NCI-H187 (cell line): Measurements from ENCODE around the gene OR6B2.
"Not testable (repeated sequence)": the region's sequence is repeated elsewhere in the genome, so short reads cannot be mapped to it uniquely, and the experiment has no call there.

Experiments used
- DNase-seq, 2 experiments: peaks; one replicate each; lab custom pipeline; 2025; lab: John Stamatoyannopoulos, UW

OR6B2 gene

DNA sequence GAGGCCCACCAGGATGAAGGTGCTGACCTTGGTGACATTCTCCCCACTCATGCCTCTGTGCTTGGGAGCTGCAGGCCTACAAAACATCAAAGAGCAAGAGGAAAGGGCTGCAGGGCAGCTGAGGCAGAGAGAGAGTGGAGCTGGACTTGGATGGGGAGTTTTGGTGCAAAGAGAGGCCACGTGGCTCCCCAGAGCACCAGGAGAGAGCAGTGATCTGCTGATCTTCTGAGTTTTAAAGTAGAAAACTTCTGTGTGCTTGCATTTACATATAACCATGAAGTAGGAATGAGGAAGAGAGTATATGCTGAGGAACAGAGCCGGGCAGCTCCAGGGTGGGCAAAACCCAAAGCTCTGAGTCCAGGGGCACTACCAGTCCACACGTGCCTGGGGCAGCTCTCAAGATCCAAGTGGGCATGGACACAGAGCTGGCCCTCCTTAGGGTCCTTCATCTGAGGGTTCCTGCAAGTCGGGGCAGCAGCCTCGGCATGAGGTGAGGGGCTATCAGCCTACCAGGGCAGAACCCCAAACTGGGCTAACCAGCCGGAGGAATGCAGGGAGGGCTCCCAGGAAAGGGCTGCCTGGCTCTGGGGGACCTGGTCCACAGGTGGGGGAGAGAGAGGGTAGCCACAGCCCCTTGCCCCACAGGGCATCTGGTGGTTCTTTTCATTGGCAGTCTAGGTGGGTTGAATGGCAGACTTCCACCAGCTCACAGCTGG is at the start of gene OR6B2:
Gene OR6B2 (minus strand): TSS at position 51 of the 716 bp plus-strand sequence. CDS start 0 bp downstream, at position 51.
- DNase-seq, result no peak

DNA sequence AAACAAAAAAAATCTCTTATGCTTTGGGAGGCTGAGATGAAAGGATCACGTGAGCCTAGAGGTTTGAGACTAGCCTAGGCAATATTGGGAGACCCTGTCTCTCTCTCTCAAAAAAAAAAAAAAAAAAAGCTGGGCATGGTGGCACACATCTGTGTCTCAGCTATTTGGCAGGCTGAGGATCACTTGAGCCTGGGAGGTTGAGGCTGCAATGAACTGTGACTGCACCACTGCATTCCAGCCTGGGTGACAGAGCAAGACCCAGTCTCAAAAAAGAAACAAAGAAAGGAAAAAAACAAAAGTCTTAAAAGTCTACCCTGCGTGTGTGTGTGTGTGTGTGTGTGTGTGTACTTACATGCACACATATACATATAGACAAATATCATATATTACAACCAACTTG is 48.4 kb upstream of the OR6B2 start:
- no peak for DNase-seq

DNA sequence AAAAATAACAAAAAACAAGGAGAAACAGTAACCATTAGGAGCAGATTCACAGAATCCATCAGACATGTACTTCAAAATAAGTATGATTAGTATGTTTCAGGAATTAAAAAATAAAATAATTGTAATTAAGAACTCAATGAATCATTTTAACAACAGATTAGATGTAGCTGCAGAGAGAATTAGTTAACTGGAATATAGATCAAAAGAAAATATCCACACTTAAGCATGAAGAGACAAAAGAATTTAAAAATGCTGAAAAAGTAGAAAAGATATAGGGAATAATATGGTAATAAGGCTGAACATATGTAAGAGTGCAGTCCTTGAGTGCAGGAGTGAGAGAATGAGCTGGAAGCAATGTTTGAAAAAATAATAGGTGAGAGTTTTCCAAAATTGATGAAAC is 47.2 kb upstream of the OR6B2 start:
- no peak for DNase-seq

DNA sequence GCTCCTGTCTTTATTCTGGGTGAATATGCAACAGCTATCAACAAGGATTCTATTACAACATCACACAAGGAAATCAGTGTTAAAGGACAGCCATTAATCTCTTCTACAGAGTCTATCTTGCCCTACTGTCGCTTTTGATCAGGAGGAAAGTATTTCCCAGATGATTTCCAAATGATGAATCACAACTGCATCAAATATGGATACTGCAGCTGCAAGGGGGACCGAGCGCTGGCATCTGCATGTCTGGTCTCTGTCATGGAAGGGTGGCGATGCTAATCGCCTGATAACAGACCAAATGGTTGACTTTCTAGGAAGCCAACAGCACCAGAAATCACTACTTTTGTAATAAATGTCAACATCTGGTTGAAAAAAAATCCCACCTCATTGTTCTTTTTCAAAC is 44.3 kb upstream of the OR6B2 start:
- DNase-seq, result no peak

DNA sequence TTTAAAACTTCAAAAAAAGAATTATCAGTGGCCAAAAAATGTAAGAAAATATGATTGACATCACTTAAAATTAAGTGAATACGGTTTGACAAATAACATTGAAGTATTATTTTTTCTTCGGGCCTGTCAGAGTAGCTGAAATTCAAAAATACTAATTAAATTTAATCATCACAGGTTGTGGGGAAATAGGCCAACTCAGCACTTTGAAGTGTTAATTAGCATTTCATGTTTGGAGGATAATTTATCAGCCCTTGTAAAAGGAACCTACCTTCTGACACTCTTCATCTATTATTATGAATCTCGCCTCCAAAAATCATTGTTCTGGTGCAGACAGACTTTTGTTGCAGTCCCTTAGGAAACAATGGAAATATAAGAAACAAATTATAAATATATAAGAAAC is 40.7 kb upstream of the OR6B2 start:
- no peak for DNase-seq

DNA sequence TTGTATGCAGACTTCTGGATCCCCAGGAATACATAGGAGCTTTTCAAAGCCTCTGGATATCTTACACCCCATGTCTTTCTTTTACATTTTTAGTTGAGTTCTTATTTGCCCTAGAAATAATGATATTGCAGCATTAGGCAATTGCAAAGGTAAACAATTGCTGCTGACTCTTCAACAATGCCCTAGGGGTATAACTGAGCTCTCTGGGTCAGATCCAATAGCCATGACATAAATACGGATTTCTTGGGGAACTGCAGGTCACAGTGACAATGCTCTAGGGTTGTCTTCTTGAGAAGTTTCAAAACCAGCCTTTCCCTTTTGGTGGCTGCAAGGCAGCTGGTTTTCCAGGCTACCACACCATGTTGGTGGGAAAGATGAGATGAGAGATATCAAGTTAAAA is 39.6 kb upstream of the OR6B2 start:
- no peak for DNase-seq

DNA sequence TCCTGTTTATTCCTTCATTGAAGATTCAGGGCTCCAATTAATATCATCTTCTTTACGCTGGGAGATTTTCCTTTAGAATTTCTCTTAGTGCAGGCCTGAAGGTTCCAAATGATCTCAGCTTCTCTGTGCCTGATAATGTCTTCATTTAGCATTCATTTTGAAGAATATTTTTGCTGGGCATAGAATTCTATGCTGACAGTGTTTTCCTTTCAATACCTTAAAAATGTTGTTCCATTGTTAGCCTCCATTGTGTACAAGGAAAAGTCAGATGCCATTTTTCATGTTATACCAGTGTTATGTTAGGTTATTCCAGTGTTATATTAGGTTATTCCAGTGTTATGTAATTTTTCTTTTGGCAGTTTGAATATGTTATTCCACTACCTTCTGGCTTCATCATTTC is 38.0 kb upstream of the OR6B2 start:
- no peak for DNase-seq

DNA sequence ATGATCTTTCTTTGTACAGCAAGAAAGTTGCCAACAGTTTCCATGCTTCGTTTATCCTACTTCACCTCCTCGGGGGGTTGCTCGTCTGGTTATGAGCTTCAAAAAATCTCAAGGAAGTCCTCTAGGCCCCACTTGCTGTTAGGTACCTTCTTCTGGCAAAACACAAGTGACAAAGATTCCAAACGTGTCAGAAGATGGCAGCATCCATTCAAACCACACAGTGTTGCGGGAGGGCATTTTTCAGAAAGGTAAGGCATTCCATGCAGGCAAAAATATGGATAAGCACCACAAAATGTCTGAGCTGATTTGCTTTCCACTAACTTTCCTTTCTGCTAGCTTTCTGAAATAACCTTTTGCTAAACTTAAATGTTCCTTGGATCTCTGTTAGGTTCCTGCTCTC is 36.3 kb upstream of the OR6B2 start:
- DNase-seq, result no peak

DNA sequence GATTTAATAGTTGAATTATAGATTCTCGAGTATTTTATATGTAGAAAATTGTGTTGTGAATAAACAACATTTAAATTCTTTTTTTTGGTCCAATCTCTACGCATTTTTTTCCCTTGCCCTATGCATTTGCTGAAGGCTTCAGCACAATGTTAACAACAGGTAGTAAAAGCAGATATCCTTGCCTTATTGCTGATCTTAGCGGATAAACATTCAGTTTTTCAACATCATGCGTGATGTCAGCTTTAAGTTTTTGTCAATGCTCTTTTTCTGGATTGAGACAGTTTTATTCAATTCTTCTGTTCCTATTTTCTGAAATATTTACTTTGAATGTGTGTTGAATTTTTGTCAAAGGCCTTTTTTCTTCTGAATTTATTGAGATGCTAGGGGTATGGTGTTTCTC is 34.7 kb upstream of the OR6B2 start:
- no peak for DNase-seq

DNA sequence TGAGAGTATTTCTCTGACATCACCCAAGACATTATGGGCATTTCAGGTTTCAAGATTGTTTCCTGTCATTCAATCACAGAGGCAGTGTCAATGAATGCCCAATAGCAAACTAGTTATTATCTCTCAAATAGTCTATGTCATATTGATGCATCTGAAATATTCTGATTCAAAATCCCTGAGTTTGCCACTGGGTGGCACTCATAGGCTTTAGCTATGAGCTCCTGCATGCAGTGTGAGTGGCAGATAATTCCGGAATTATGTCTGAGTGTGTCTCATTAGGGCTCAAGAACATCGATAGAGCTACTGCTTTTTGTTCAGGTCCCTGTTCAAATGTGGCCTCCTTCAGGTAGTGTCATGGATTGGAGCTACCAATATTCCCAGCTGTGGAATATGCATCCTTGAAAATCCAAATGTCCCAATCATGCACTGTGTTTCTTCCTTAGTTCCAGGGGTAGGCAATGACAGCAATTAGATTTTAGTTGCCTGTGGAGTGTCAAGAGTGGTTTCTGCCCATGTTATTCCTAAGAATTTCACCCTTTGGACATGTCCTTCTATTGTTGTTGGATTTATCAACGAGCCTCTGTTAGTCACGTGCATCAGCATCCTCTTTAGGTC is 30.9 kb upstream of the OR6B2 start:
- peak in 1 of 2 experiments; percentile 6 for DNase-seq

DNA sequence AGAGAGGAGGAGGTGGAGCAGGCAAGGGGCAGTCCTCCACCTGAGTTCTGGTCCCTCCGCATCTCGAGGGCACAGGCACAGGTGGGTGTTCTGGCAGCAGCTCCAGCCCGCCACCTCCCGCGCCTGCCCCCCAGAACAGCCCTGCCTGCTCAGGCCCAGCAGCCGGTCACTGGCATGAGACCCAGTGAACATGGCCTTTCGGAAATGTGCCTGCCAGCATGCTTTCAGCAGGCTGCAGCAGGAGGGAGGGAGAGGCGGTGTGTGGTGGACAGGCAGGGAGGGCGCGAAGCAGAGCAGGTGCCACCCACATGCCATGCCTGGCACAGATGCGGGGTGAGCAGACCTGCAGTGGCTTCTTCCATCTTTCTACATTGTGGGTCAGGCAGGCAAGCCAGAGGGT is 26.4 kb upstream of the OR6B2 start:
- DNase-seq, result no peak

DNA sequence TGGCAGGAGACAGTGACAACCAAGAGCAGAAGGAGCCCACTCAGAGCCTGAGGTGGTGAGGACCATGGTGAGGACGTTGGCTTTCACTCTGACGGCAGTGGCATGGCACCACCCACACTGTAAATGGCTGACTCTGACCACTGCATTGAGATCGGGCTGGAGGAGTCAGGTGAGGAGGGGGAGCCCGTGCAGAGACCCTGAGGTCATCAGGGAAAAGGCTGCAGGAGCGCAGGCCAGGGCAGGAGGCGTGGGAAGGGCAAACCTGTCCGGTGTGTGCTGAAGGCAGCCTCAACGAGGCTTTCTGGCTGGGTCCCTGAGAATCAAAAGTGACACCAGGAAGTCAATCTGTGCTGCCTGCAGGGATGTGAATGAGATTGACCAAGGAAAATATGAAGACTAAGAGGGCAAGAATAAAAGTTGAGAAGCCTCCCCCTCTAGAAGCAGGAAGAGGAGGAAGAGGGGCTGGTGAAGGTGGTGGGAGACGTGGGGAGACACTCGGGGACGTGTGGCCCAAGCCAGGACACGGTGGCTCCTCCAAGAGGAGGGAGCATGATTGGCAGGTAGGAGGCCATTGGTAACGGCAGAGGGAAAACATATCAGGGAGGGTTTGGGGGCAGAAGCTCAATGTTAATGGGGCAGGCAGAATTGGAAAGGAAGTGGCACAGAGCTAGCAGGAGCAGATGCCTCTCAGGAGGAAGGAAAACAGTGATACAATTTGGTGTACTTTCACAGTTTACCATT is 25.1 kb upstream of the OR6B2 start:
- no peak for DNase-seq

DNA sequence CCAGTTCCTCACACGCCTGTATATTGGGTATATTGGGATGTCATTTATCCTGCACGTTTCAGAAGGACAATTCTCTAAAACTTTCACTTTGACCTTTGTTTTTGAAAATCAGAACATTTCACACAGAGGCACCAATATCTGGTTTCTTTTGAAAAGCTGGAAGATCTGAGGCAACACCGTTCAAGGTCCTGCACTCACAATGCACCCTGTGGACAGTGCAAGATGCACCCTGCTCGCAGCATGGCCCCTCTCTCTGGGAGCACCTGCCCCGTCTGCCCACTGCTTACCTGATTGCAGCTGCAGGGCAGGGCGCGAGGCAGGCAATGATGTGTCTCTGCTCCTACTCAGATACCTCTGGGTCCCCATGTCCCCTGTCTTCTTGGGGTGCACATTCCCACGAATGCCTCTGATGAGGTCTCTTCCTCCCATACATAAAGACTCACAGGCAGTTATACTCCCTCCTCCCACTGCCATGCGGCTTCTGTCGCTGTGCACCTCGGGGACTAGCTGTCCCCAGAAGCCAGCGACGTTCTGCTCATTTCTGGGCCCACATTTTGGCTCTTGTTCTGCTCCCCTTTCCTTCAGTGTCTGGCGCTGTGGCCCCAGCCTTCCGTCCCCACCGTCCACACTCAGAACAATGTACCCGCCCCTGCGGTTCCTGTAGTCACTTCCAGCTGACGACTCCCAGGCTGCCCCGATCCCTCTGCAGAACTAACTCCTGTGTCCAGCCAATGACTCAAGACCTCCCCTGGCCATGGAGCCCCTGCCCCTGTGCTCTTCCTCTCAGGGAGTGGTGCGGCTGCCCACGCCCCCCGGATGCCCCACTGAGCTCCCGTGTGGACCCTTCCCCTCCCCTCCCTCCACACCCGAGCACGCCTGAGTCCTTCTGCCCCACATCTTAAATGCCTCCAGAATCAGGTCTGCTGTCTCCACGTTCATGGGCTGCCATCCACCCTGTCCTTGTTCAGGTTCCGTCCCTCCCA is 23.2 kb upstream of the OR6B2 start, which contains the start of gene OR6B3:
Gene OR6B3 (minus strand): TSS at position 349 of the 983 bp plus-strand sequence.
- DNase-seq, result no peak

DNA sequence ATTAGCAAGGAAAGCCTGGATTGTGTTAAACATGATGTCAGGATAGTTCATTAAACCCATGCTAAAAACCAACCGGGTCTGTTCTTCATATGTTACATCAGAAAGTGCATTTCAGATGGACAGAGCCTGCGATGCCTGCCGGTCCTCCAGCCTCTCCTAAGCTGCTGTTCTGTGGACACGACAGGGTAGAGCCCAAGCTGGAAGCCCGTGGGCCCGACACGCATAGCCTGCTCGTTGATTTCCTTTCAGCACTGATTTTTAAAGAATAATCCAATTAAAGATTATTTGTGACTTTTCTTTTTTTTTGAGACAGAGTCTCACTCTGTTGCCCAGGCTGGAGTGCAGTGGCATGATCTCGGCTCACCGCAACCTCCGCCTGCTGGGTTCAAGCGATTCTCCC is 22.3 kb upstream of the OR6B2 start:
- no peak for DNase-seq

DNA sequence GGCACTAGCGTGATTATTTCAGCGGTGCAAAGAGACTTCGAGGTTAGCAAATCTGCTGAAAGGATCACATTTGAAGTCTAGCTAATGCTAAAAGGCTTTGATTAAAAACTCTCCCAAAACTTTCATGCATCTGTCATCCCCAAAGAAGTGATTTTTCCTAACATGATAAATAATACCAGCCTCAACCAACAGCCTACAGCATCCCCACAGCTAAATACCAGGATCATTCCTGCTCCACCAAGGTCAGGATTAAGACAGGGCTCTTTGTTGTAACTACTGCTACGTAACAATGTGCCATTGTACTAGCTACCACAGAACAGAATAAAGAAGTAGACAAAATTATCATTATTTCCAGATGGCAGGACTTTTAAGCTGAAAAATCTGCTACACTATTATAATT is 21.5 kb upstream of the OR6B2 start:
- DNase-seq, result no peak

DNA sequence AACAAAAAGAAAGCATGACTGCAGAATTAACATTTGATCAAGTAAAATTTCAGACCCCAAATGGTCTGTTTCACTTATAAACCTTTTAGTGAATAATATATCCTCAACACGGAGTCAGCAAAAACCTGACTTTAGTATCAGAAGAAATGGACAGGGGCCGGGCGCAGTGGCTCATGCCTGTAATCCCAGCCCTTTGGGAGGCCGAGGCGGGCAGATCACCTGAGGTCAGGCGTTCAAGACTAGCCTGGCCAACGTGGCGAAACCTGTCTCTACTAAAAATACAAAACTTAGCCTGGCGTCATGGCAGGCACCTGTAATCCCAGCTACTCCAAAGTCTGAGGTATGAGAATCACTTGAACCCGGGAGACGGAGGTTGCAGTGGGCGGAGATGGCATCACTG is 20.0 kb upstream of the OR6B2 start:
- DNase-seq, result no peak

DNA sequence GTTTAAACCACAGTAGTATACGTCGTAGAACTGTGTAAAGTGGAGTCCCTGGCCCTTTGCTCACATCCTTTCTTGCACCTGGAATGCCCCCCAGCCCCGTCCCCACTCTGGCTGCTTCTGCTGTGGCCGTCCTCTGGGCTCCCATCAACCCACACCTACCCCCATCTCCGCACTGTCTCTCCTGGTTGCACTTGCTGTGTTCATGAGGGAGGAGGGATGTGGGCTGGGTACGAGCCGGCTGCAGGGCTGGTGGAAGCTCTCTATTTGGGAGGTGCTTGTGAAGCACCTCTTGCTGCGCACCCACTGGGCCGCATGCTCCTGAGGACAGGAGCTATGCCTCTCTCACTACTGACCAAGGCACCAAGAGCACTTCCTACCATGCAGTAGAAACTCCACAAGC is 18.0 kb upstream of the OR6B2 start:
- DNase-seq, result no peak

DNA sequence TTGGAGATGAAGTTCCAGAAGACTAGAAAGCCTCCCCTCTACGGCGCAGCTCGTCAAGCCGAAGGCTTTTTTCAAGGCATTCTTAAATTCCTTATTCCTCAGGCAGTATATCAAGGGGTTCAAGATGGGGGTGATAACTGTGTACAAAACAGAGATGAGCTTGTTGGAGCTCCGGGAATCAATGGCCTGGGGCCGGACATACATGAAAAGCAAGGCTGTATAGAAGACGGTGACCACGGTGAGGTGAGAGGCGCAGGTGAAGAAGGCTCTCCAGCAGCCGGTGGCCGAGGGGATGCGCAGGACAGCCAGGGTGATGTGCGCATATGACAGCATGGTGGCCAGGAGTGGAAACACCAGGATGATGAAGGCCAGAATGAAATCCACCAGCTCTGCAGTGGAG is 14.9 kb upstream of the OR6B2 start:
- no peak for DNase-seq

DNA sequence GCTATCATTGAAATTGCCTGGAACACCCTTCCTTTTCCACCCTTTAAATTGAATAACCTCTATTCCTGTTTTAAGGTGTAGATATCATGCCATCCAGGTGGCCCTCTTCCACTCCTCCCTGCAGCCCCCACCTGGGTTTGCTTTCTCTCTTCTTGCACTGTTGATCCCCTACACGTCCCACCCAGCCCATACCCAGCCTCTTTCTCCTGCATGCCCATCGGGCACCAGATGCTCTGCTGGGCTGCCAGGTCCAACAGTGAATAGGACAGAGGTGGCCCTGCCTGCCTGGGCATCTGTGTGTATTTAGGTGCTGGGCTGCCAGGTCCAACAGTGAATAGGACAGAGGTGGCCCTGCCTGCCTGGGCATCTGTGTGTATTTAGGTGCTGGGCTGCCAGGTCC is 13.9 kb upstream of the OR6B2 start:
- DNase-seq, result not testable (repeated sequence)

DNA sequence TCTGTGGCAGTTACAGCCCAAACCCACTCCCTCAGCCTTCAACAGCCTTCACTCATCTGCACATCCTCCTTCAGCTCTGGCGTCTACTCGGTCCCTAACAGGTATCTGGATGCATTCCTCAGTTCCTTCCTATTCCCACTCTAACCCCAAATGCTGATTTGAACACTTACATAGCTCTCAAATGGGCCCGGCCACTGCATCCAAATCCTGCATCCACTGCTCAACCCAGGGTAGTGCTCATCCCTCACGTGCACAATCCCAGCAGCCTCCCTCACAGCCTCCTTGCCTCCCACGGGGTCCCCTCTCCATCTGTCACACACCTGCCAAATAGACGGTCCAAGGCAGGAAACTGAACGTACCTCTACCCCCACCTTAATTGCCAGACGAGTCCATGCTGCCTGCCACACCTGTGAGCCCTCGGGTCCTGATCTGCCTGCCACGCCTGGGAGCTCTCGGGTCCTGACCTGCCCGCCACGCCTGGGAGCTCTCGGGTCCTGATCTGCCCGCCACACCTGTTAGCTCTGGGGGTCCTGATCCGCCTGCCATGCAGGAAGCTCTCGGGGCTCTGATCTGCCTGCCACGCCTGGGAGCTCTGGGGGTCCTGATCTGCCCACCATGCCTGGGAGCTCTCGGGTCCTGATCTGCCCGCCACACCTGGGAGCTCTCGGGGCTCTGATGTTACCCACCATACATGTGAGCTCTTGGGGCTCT is 13.2 kb upstream of the OR6B2 start:
- no peak for DNase-seq

DNA sequence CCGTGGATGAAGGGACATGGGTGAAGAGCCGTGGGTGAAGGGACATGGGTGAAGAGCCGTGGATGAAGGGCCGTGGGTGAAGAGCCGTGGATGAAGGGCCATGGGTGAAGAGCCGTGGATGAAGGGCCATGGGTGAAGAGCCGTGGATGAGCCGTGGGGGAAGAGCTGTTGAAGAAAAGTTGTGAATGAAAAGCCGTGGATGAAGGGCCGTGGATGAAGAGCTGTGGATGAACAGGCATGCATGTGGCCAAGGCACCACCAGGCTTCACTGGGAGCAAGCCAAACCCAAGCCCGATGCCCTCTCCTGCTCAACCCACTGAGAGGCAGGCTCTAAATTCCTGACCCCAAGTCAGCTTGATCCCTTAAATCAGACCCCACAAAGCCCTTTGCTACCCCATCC is 12.5 kb upstream of the OR6B2 start:
- DNase-seq, result no peak
